Hematopoietic multipotent progenitor cell treated with erythropoietin and hydrocortisone succinate and interleukin-3 and kit ligand, for 8 days (in vitro differentiated cells): ENCODE measurements around the gene ZDHHC13.

ENCODE experiments used
- DNase-seq: peaks from one replicate; pipeline ENCODE4 v3.0.0-alpha.2; 2015

The ZDHHC13 gene

GRCh38 chr11:19116971-19117759, at the start of gene ZDHHC13:
Gene ZDHHC13 (plus strand): TSS chr11:19117168. CDS start chr11:19117250, 82 bp downstream.
- peak; percentile 94 for DNase-seq

DNA sequence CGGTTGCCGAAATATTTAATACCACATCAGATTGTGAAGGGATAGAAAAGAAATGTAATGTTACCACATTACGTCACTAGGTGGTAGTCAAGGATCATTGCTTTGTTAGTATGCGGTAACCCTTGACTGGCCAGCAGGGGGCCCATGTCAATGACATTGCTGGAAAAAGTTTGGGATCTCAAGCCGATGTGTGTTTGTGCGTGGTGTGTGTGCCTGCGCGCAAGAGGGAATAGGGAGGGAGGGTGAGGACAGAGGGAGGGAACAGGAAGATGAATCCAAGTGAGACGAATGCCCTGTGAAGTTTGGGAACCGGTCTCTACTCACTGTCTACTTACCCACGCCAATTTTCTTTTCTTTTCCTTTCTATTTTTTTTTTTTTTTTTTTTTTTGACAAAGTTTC, 45.7 kb upstream of the ZDHHC13 start:
- DNase-seq = peak; percentile 87

DNA sequence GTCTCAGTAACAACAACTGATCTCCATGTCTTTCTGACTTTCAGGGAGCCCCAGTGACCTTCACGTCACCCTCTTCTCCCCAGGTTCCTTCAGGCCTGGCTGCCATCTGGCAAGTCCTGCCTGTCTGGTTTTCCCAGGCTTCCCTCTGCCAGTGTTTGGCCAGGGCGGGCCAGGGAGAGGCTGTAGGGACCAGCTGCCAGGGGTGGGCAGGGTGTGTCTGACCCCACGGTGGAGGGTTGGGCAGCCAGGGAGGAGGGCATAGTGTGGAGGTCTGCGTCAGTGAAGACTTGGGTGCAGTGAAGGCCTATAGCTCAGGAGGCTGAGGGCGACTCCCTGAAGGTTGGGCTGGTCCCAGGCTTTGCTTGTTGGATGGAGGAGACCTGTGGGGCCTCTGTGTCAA, 44.5 kb upstream of the ZDHHC13 start:
- DNase-seq = no peak

DNA sequence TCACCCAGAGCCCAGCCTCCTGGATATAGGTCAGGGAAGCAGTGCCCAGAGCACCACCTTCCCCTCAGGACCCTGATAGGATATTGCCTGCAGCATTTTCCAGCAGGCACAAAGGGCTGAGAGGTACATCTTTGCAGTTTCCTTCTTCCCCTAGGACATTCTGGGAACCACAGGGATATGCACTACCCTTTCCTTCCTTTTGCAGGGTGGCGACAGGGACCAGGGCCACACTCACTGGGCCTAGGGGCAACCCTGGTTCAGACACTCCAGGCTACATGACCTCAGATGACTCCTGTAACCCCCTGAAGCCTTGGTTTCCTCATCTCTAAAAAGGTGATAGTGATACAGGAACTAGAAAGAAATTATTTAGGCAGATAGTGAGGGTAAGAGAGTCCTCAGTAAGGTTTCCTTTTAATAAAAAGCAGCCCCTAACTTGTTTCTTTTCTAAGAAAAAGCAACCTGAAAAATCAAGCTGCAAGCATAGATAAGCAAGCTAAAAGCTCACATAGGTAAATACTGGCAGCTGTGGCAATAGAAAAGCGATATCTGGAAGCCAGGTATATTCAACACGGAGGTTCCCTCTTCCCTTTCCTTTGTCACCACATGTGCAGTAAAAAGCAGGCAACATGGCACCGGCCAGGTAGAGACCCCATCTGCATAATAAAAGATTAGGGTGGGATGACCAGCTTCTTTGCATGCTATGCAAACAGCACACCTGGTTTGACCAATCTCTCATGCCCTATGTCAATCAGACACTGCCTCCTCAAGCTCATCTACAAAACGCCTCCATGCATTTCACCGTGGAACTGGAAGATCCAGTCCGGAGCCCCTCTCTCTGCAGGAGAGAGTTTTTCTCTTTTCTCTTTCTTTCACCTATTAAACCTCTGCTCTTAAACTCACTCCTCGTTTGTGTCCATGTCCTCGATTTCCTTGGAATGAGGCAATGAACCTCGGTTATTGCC, 43.2 kb upstream of the ZDHHC13 start:
- no peak for DNase-seq

GRCh38 chr11:19075636-19076035, 41.3 kb upstream of the ZDHHC13 start:
- DNase-seq = no peak

DNA sequence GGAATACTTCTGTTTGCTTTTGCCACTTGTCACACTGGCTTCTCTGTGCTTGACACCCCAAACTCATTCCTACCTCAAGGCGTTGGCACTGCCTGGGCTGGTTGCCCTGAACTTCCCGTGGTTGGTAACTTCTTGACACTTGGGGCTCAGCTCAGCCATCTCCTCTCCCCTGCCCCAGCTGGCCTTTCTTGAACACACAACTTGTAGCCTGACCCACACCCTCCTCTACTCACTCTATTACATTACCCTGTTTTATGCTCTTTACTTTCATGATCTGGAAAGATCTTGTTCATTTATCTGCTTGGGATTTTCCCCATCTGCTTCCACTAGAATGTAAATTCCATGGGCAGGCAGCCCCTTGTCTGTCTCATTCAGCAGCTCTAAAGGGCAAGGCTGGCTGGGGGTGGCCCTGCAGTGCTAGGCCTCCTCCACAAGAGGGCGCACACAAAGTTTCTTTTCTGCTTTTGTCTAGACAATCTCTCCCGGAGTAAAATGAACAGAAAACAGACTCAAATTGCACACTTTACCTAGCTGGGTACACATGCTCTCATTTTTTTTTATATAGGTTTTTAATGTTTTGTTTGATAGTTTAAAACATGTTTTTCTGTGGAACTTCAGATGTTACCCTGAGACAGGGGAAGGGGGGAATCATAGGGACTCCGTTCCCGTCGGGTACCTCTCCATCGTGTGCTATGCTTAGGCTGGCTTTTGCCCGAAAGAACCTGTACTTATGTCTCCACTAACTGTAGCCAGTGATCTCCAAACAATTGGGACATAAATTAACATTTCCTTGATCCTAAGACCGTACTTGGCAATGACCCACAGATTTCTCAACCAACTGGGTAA, 40.0 kb upstream of the ZDHHC13 start:
- DNase-seq = peak; percentile 62

DNA sequence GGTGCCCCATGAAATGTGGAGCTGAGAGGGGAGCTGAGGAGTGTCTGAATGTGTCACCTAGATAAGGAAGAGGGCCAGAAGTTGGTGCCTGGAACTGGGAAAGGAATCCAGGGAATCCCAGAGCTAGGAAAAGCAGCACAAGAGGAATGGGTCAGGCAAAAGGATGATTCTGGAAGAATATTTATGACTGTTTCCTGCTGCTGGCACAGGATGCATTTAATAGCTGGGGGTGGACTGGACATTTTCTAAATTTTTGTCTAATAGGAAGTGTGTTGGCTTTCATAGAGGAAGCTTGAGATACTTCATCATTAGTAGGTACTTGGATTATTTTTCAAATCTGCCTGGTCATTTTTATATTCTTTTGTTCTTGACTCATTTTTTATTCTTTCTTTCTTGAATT, 39.0 kb upstream of the ZDHHC13 start:
- DNase-seq = no peak

GRCh38 chr11:19079643-19080440, 37.1 kb upstream of the ZDHHC13 start:
- DNase-seq = no peak

DNA sequence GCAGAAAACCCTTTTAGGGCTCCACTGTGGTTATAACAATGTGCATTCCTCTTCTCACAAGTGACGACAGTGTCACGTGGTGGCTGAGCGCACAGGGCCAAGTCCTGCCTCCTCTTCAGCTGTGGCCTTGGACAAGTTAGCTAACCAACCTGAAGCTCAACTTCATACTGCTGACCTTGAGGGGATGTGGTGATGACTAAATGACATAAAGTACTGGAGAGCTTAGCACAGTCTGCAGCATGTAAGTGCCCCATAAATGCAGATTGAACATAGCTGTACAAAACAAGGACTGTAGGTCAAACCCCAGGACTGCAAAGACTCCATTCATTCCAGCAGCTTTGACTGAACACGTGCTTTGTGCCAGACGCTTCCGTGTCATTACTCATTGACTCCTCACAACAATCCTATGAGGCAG, 36.4 kb upstream of the ZDHHC13 start:
- no peak for DNase-seq

- no peak for DNase-seq
Measured at GRCh38 chr11:19083166-19083565, 33.8 kb upstream of the ZDHHC13 start.

DNA sequence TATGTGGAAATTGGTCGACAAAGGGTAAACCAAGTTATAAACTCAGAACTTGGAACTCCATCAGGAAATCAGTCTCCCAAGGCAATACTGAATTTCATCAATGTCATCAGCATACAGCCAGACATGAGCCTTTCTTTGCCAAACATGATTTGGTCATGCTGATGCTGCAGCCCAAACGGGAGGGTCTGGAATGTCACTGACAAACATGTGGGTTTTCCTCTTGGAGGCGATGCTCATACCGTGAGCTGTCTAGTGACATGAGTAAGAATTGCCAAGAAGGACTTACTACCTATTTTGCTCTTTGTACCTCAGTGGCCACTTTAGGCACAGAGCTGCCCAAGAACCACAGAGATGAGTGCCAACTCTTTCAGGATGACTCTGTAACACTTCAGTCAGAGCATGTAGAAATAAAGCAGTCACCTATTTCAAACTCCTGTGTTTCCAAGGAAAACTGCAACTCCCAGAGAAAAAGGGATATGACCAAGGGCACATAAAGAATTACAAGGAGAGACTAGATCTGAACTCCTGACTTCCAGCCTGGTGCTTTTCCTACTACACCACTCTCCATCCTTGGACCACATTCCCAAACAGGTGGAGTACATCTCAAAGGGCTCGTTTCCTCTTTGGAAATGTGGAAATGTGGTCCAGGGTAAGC, 32.2 kb upstream of the ZDHHC13 start:
- no peak for DNase-seq

DNA sequence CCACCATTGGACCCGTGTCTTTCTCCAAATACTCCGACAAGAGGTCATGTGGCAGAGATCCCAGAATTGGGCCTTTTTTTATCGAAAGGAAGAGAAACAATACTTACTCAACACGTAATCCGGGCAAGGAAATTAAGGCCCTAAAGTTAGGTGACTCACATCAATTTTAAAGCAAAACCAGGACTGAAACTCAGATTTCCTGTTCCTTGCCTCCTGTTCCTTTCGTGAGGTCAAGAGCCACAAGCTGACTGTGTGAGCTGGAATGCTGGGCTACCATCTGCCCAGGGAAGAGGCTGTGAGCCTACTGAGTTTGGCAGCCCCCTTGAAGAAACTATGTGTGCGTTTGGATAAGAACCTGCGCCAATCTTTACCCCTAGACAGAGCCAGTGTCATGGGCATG, 29.3 kb upstream of the ZDHHC13 start:
- no peak for DNase-seq

GRCh38 chr11:19088791-19089190, 28.2 kb upstream of the ZDHHC13 start:
- DNase-seq = no peak

GRCh38 chr11:19089421-19089820, 27.5 kb upstream of the ZDHHC13 start:
- no peak for DNase-seq

- no peak for DNase-seq
Measured at GRCh38 chr11:19091366-19091765, 25.6 kb upstream of the ZDHHC13 start.

GRCh38 chr11:19092342-19092741, 24.6 kb upstream of the ZDHHC13 start:
- DNase-seq = no peak

GRCh38 chr11:19092850-19093249, 24.1 kb upstream of the ZDHHC13 start:
- DNase-seq = no peak

GRCh38 chr11:19093976-19094375, 23.0 kb upstream of the ZDHHC13 start:
- DNase-seq = no peak

GRCh38 chr11:19094859-19095258, 22.1 kb upstream of the ZDHHC13 start:
- no peak for DNase-seq

DNA sequence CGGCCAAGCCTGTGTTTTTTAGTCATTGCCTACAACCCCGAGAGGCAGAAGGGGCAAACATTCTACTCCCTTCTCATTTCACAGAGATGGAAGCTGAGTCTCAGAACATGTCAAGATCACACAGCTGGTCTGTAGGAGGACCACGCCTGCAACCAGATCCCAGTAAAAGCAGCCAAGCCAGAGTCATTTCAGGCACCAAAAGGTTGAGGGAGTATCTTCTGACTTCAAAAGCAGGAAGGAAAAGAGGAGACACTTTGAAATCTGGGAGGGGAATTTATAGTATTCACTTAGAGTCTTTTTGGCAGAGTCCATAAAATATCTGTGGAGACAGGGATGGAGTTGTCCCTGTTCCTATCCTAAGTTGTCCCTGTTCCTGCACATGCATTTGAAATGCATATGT, 17.9 kb upstream of the ZDHHC13 start:
- no peak for DNase-seq

- DNase-seq = no peak
Measured at GRCh38 chr11:19100885-19101284, 16.1 kb upstream of the ZDHHC13 start.
